ENCODE data around the gene GALC. TPM values are rescaled to one million over a fixed set of nuclear protein-coding genes. Genes with fewer than 3 reads are reported as not detected.

GALC gene
- total RNA-seq, 1 experiment from 2014 or later = 0.82 TPM

Other genes with a start within 250 kb of the GALC start
- not detected in 2 replicates for gene GPR65, start 12.0 kb upstream of the GALC start, total RNA-seq (2014; rRNA removed; shearing (Covaris generic); ENCODE audit: low replicate concordance)